GM15510 (cell line): ENCODE measurements around the gene CACNG8.

ENCODE experiments used
- POLR2A ChIP-seq: IDR thresholded peaks from 3 replicates; pipeline ENCODE4 v1.6.1; 2011; ENCODE audit warnings: borderline replicate concordance; ENCODE audit not compliant: insufficient read length; ENCODE audit errors: extremely low read depth

Gene CACNG8

DNA sequence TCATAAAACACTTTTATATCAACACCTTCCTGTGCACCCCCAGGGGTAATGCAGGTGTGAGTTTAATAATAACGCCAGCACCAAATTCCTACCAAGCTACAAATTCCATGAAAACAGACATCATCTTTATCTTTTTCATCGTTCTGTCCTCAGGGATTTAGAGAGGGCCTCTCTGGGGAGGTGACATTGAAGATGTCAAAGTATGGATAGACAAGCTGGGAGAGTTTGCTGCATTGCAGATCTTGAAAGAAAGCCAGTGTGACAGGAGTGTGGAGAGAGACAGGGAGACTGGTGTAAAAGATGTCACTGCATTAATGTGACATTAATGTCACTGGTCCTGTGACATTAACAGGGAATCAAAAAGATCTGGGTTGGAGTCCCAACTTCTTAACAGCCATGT lies 38.8 kb downstream of the CACNG8 start:
- no peak for TF ChIP-seq POLR2A

GRCh38 chr19:54002495-54003315 lies 40.0 kb downstream of the CACNG8 start:
- no peak for TF ChIP-seq POLR2A

DNA sequence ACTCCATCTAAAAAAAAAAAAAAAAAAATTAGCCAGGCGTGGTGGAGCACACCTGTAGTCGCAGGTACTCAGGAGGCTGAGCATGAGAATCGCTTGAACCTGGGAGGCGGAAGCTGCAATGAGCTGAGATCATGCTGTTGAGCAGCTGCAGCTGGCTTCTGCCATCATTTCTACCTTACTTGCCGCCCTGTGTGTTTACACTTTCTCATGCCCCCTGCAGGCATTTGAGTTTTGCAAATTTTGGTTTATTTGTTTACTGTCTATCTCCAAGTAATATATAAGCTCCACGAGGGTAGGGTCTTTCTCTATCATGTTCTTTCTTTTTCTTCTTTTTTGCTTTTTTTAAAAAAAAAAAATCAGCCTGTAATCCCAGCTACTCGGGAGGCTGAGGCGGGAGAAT lies 46.7 kb downstream of the CACNG8 start:
- no peak for TF ChIP-seq POLR2A

GRCh38 chr19:54010474-54010873 lies 47.7 kb downstream of the CACNG8 start:
- TF ChIP-seq POLR2A, result no peak

DNA sequence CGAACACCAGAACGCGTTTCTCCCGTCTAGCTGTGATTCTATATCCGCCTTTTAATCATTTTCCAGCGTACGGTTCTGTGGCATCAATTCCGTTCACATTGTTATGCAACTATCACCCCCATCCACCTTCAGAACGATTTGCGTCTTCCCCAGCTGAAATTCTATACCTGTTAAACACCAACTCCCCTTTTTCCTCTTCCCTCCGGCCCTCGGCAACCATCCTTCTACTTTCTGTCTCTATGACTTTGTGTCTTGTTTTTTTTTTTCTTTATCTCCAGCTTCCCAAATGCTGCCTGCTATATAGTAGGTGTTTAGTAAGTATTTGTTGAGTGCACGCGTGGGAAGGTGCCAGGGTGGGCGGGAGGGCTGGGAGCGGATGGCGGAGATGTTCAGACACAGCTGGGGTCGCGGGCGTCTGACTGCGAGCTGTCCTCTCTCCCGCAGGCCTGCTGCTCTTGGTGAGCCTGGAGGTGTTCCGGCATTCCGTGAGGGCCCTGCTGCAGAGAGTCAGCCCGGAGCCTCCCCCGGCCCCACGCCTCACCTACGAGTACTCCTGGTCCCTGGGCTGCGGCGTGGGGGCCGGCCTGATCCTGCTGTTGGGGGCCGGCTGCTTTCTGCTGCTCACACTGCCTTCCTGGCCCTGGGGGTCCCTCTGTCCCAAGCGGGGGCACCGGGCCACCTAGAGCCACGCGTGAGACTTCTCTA lies 48.9 kb downstream of the CACNG8 start:
- TF ChIP-seq POLR2A, result no peak

DNA sequence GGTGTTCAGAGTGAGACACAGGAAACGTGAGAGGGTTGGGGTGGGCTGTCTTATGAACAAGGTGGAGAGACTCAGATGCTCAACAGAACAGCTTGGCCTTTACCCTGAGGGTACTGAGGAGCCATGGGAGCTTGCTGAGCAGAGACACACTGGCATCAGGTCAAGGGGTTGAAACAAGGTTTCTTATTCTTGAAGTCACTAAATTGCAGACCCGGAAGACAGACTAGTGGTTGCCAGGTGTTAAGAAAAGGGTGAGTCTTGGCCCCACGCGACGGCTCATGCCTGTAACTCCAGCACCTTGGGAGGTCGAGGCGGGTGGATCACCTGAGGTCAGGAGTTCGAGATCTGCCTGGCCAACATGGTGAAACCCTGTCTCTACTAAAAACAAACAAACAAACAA lies 51.1 kb downstream of the CACNG8 start:
- no peak for TF ChIP-seq POLR2A

GRCh38 chr19:54014920-54015560 lies 52.3 kb downstream of the CACNG8 start:
- no peak for TF ChIP-seq POLR2A

GRCh38 chr19:54017261-54017660 lies 54.5 kb downstream of the CACNG8 start:
- no peak for TF ChIP-seq POLR2A

DNA sequence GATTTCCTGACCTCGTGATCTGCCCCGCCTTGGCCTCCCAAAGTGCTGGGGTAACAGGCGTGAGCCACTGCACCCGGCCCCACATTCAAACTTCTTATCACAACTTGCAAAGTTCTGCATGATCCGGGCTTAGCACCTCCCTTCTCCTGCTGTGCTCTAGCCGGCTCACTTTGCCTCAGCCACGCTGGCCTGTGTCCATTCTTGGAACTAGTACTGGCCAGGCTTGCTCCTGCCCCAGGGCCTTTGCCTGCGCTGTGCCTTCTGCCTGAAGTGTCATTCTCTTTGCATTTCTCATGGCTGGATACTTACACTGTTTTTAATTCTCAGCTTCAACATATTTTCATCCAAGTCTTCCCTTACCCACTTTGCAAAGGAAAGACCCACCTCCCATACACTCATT lies 58.6 kb downstream of the CACNG8 start:
- TF ChIP-seq POLR2A, result no peak

DNA sequence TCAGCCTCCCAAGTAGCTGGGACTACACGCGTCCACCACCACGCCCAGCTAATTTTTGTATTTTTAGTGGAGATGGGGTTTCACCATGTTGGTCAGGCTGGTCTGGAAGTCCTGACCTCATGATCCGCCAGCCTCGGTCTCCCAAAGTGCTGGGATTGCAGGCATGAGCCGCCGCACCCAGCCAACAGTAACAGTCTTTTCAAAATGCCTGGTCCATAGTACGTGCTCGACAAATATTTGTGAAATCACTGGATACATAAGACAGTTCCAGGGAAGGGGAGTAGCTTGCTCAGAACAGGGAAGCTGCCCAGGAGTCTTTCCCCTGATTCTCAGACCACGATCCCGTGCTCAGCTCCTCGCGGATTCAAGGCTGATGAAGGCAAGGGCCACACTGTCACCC lies 59.2 kb downstream of the CACNG8 start:
- TF ChIP-seq POLR2A, result no peak

DNA sequence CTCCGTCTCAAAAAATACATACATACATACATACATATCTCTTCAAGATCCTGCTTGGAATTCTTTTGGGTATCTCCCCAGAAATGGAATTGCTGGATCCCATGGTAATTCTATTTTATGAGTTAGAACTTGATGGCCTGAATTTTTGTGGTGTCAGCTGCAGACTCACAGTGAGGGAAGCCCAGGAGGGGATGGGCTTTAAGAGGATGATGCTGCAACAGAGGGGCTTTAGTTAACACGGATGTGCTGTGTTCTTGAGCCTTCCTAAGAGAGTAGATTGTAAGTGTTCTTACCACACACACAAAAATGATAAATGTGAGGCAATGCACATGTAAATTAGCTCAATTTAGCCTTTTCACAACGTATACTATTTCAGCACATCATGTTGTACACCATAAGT lies 60.5 kb downstream of the CACNG8 start:
- no peak for TF ChIP-seq POLR2A

- TF ChIP-seq POLR2A, result no peak
These were observed 61.9 kb downstream of the CACNG8 start for GRCh38 chr19:54024660-54025059.

DNA sequence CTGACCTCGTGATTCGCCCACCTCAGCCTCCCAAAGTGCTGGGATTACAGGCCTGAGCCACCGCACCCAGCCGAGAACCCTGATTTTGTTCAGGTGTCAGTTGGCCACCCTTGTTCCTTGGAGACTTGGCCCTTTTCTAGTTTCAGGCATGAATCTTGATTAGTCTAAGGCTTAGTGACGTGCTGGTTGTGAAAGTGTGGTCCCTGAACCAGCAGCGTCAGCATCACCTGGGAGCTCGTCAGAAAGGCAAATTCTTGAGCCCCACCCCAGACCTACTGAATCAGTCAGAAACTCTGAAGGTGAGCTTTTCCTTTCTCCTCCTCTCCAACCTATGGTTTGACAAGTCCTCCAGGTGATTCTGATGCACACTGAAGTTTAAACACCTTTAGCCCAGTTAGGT lies 63.9 kb downstream of the CACNG8 start:
- TF ChIP-seq POLR2A, result no peak

DNA sequence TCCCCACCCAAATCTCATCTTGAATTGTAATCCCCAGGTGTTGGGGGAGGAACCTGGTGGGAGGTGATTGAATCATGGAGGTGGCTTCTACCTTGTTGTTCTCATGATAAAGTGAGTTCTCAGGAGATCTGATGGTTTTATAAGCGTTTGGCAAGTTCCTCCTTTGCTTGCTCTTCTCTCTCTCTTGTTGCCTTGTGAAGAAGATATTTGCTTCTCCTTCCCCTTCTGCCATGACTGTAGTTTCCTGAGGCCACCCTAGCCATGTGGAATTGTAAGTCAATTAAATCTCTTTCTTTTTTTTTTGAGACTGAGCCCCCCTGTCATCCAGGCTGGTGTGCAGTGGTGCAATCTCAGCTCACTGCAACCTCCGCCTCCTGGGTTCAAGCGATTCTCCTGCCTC lies 66.6 kb downstream of the CACNG8 start:
- TF ChIP-seq POLR2A, result no peak

- TF ChIP-seq POLR2A, result no peak
These were observed 67.3 kb downstream of the CACNG8 start for GRCh38 chr19:54029930-54030490.
